Cardiac fibroblast (primary cell): ENCODE results near the gene HIC1.
A peak's percentile ranks its signal among the peaks of the same experiment; 100 is the strongest.

ENCODE experiments used
- DNase-seq, 2 donors: peaks; one replicate each; pipeline versions ENCODE4 v3.0.0 to v3.0.0-alpha.2; 2010; ENCODE audit warnings: low read depth in 2 of 2
- H3K4me3 ChIP-seq, 2 donors: replicated peaks in 1 of 2; 1 replicate in 1 of 2; 2 replicates in 1 of 2; pipeline ENCODE4 v1.5.1; 2011; ENCODE audit warnings: low read depth in 2 of 2, low read length in 2 of 2, mild to moderate bottlenecking in 2 of 2, moderate library complexity in 1 of 2
- TF ChIP-seq, protein P1 (sequence below): IDR thresholded peaks from one replicate; pipeline ENCODE4 v1.5.1; 2011; ENCODE audit warnings: low read depth, mild to moderate bottlenecking, low read length, inconsistent platforms

Gene HIC1

DNA sequence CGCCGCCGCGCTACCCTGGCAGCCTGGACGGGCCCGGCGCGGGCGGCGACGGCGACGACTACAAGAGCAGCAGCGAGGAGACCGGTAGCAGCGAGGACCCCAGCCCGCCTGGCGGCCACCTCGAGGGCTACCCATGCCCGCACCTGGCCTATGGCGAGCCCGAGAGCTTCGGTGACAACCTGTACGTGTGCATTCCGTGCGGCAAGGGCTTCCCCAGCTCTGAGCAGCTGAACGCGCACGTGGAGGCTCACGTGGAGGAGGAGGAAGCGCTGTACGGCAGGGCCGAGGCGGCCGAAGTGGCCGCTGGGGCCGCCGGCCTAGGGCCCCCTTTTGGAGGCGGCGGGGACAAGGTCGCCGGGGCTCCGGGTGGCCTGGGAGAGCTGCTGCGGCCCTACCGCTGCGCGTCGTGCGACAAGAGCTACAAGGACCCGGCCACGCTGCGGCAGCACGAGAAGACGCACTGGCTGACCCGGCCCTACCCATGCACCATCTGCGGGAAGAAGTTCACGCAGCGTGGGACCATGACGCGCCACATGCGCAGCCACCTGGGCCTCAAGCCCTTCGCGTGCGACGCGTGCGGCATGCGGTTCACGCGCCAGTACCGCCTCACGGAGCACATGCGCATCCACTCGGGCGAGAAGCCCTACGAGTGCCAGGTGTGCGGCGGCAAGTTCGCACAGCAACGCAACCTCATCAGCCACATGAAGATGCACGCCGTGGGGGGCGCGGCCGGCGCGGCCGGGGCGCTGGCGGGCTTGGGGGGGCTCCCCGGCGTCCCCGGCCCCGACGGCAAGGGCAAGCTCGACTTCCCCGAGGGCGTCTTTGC is 3.1 kb downstream of the HIC1 start:
- TF ChIP-seq, protein P1, sequence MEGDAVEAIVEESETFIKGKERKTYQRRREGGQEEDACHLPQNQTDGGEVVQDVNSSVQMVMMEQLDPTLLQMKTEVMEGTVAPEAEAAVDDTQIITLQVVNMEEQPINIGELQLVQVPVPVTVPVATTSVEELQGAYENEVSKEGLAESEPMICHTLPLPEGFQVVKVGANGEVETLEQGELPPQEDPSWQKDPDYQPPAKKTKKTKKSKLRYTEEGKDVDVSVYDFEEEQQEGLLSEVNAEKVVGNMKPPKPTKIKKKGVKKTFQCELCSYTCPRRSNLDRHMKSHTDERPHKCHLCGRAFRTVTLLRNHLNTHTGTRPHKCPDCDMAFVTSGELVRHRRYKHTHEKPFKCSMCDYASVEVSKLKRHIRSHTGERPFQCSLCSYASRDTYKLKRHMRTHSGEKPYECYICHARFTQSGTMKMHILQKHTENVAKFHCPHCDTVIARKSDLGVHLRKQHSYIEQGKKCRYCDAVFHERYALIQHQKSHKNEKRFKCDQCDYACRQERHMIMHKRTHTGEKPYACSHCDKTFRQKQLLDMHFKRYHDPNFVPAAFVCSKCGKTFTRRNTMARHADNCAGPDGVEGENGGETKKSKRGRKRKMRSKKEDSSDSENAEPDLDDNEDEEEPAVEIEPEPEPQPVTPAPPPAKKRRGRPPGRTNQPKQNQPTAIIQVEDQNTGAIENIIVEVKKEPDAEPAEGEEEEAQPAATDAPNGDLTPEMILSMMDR: no peak
- peak; percentile 46 to 70 for DNase-seq
- peak overlapping the region; percentile 30 to 69 for H3K4me3 ChIP-seq

DNA sequence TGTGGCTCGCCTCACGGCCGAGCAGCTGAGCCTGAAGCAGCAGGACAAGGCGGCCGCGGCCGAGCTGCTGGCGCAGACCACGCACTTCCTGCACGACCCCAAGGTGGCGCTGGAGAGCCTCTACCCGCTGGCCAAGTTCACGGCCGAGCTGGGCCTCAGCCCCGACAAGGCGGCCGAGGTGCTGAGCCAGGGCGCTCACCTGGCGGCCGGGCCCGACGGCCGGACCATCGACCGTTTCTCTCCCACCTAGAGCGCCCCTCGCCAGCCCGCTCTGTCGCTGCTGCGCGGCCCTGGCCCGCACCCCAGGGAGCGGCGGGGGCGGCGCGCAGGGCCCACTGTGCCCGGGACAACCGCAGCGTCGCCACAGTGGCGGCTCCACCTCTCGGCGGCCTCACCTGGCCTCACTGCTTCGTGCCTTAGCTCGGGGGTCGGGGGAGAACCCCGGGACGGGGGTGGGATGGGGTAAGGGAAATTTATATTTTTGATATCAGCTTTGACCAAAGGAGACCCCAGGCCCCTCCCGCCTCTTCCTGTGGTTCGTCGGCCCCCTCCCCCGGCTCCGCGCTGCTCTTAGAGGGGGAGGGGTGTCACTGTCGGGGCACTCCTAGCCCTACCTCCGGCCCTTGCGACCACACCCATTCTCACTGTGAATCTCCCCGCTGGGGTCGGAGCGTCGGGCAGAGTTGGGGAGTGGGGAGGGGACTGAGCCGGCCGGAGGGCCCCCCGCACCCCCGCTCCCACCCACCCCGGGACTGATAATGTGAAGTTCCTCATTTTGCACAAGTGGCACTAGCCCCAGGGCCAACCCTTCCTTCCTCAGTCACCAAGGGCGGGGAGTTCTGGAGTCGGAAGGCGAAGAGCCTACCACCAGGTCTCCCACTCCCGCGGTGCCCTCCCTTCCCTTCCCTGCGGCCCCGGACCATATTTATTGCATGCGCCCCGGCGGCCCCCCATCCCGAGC is 4.0 kb downstream of the HIC1 start:
- peak; percentile 89 to 90 for DNase-seq
- peak overlapping the region; percentile 15 to 69 for H3K4me3 ChIP-seq
- TF ChIP-seq, protein P1: peak; percentile 75

DNA sequence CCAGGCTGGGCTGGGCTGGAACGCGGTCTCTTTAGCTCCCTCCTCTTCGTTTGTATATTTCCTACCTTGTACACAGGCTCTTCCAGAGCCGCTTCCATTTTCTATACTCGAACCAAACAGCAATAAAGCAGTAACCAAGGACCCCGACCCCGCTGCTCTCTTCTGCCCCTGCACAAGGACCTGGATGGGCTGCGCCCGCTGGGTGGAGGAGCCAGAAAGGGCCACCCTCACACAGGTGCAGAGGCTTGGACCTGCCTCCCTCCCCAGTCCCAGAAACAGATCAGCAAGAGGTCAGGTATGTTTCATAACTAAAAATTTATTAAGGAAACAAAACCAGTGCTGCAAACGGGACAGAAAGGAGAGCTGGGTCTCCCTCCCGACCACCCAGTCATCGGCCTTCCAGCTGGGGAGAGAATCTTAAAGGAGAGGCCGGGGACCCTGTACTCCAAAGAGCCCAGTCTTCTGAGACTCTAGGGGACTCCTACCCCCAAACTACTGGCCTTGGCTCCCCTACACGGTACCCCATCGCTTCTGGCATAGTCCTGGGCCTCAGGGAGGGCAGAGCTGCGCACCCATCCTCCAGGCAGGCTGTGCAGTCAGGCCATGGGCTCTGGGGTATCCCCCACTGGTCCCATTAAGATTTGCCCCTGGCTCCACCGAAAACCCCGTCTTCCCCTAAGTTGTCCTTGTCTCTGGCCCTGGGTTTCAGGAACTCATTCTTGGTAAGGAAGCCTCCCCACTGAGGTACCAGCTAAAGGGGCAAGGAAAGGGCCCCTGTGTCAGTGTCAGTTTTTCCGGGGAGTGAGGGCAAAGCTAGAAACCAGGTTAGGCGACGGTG is 4.9 kb downstream of the HIC1 start:
- TF ChIP-seq, protein P1: no peak
- DNase-seq: no peak
- peak overlapping the region; percentile 8 to 69 for H3K4me3 ChIP-seq

DNA sequence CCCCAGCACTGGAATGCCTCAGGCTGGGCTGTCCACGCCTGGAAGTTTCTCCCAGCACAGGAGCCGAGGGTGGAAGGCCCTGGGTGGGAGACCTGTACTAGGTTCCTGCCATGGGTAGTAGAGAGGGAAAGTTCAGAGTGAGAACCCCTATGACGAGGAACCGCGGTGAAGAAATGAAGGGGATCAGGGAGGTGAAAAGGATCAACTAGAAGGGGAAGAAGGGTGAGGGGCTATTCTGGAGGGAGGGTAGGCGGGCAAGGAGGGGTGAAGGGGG is 5.4 kb downstream of the HIC1 start:
- no peak for DNase-seq
- H3K4me3 ChIP-seq: no peak overlapping the region
- TF ChIP-seq, protein P1: no peak

DNA sequence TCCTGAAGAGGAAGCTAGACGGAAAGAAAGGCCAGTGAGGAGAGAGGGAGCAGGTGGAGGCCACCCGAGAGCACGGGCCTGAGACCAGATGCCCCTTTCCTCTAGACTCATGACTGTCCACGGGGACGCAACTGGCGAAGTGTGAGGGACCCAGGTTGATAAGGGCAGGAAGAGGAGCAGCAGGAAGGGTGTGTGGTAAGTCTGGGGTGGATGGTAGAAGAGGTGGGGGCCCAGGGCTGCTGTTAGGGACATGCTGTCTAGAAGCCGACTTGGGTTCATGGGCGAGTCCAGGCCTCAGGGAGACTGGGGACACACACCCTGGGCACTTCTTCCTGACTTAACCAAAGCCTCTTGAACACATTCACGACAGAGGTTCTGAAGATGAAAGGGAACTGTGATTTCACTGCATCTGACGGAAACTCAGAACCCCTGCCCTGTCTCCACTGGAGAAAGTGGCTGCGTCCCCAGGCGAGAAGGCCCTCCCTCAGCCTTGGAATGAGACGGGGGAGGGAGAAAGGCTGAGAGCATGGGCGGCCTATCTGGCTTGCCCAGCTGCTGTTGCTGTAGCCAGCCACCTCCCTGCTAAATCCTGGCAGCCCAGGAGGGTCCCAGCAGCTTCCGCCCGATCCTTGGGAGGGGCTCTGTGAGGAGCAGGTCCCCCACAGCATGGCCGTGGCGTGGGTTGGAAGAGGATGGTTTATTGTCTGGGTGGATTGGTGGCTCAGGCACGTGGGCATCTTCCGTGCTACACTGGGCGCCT is 6.0 kb downstream of the HIC1 start:
- H3K4me3 ChIP-seq: no peak overlapping the region
- peak; percentile 31 to 38 for DNase-seq
- TF ChIP-seq, protein P1: no peak
